Activated naive CD4-positive, alpha-beta T cell treated with anti-CD3 and anti-CD28 coated beads, Interleukin-2, amount 50 U/mL, for 24 hours (primary cell): Measurements from ENCODE around the gene SCUBE3.

ENCODE experiments used
- H3K27ac Mint-ChIP-seq: one replicate; pipeline ENCODE4 v1.8.0; 2021; ENCODE audit warnings: mild to moderate bottlenecking, mixed read lengths
- H3K27me3 Mint-ChIP-seq: one replicate; pipeline ENCODE4 v1.8.0; 2021; ENCODE audit warnings: mixed read lengths
- H3K36me3 Mint-ChIP-seq: one replicate; pipeline ENCODE4 v1.8.0; 2021; ENCODE audit warnings: mixed read lengths
- H3K4me1 Mint-ChIP-seq: one replicate; pipeline ENCODE4 v1.8.0; 2021; ENCODE audit warnings: mixed read lengths
- H3K4me3 Mint-ChIP-seq: one replicate; pipeline ENCODE4 v1.8.0; 2021; ENCODE audit warnings: mild to moderate bottlenecking, mixed read lengths
- H3K9me3 Mint-ChIP-seq: one replicate; pipeline ENCODE4 v1.8.0; 2021; ENCODE audit warnings: mixed read lengths

The SCUBE3 gene

DNA sequence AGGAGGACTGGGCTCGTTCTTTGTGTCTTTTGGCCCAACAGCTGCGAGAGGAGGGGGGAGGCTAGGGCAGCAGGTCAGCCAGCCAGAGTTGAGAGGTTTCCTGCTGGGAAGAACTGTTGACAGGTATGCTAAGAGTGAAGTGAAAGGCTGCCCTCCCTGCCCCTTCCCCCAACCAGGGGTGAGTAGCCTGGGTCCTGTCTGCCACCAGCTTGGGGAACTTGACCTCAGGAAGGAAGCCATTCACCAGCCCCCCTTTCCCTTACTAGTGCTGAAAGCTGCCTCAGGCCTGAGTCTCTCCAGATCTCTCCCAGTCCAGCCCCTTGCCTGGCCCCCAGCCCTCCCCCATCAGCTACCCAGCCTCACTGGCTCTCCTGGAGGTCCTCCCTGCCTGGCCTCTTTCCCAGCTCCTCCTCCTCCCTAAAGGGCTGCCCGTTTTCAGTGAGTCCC, 25.1 kb downstream of the SCUBE3 start:
- Mint-ChIP-seq H3K4me1 (peaks cover 4% of the 10 kb centered on the region), H3K4me3 (no peak overlapping the region), H3K27ac (no peak overlapping the region), H3K9me3 (no peaks in the 10 kb centered on the region), H3K36me3 (no peaks in the 10 kb centered on the region), H3K27me3 (no peaks in the 10 kb centered on the region)

DNA sequence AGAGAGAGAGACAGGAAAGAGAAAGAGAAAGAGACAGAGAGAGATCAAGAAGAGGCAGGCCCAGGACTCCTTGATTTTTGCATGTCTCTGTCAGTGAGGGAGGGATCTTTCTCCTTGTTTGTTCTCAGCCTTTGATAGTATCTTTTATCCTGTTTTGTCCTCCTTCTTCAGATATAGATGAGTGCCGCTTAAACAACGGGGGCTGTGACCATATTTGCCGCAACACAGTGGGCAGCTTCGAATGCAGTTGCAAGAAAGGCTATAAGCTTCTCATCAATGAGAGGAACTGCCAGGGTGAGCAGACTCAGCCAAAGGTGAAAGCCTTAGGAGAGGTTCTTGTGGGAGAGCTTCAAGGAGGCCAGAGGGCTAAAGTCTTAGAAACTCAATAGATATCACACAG, 25.8 kb downstream of the SCUBE3 start:
- Mint-ChIP-seq H3K9me3 (no peaks in the 10 kb centered on the region), H3K27ac (no peak overlapping the region), H3K4me1 (peaks cover 4% of the 10 kb centered on the region), H3K27me3 (no peaks in the 10 kb centered on the region), H3K36me3 (peaks cover 2% of the 10 kb centered on the region), H3K4me3 (no peak overlapping the region)

DNA sequence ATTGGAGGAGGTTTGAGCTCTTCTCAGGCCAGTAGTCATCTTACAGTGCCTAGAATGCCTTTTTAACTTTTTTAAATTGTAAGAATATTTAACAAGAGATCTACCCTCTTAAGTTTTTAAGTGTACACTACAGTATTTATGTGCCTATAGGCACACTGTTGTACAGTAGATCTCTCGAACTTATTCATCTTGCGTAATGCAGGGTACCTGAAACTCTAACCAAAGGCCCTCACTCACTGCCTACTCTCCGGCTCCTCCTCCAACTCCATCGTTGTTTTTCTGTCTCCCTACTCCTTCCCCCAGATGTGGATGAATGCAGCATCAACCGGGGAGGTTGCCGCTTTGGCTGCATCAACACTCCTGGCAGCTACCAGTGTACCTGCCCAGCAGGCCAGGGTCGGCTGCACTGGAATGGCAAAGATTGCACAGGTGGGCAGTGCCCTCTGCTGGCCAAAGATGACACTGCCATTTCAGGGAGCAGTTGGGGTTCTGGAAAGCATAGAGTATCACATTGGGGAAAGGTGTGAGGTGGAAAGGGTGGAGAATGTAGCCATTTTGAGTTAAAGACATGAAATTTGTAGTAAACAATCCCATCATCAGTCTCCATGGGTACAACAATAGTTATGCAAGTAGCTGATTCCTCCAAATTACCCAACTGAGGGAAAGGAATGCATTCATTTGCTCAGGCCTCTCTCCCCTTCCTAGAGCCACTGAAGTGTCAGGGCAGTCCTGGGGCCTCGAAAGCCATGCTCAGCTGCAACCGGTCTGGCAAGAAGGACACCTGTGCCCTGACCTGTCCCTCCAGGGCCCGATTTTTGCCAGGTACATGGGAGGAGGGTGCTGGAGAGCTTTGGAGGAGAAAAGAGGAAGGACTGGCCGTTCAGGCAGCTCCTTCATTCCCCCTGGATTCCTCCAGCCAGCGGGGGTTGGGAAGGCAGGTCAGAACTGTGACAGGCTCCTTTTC, 27.4 kb downstream of the SCUBE3 start:
- no peaks in the 10 kb centered on the region for H3K27me3 Mint-ChIP-seq
- H3K27ac Mint-ChIP-seq, result no peak overlapping the region
- H3K4me3 Mint-ChIP-seq, result no peak overlapping the region
- peaks cover 4% of the 10 kb centered on the region for H3K4me1 Mint-ChIP-seq
- H3K9me3 Mint-ChIP-seq, result no peaks in the 10 kb centered on the region
- peaks cover 7% of the 10 kb centered on the region for H3K36me3 Mint-ChIP-seq

DNA sequence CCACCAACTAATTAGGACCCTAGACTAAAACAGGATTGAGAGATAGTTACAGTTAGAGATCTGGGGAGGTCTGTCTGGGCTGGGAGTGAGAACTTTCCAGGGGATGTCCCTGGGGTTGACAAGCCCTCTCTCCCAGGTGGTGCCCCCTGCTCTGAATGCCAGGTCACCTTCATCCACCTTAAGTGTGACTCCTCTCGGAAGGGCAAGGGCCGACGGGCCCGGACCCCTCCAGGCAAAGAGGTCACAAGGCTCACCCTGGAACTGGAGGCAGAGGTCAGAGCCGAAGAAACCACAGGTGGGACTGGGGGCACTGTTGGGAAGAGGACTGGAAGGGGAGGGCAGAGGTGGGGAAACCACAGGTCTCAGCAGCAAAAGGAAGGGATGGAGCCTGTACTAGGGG, 28.7 kb downstream of the SCUBE3 start:
- H3K4me3 Mint-ChIP-seq, result no peak overlapping the region
- H3K27ac Mint-ChIP-seq, result no peak overlapping the region
- H3K9me3 Mint-ChIP-seq, result no peaks in the 10 kb centered on the region
- H3K36me3 Mint-ChIP-seq, result peaks cover 7% of the 10 kb centered on the region
- no peaks in the 10 kb centered on the region for H3K27me3 Mint-ChIP-seq
- peaks cover 4% of the 10 kb centered on the region for H3K4me1 Mint-ChIP-seq

DNA sequence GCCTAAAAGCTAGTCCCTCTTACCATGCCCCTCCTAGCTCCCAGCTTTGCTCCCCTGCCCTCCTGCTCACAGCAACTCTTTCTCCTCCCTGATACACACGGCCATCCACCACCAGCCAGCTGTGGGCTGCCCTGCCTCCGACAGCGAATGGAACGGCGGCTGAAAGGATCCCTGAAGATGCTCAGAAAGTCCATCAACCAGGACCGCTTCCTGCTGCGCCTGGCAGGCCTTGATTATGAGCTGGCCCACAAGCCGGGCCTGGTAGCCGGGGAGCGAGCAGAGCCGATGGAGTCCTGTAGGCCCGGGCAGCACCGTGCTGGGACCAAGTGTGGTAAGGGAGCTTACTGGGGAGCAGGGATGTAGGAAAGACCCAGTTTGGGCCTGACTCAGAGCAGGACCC, 29.1 kb downstream of the SCUBE3 start:
- H3K4me1 Mint-ChIP-seq, result peaks cover 7% of the 10 kb centered on the region
- H3K27me3 Mint-ChIP-seq, result no peaks in the 10 kb centered on the region
- peaks cover 7% of the 10 kb centered on the region for H3K36me3 Mint-ChIP-seq
- H3K9me3 Mint-ChIP-seq, result no peaks in the 10 kb centered on the region
- H3K4me3 Mint-ChIP-seq, result no peak overlapping the region
- no peak overlapping the region for H3K27ac Mint-ChIP-seq

DNA sequence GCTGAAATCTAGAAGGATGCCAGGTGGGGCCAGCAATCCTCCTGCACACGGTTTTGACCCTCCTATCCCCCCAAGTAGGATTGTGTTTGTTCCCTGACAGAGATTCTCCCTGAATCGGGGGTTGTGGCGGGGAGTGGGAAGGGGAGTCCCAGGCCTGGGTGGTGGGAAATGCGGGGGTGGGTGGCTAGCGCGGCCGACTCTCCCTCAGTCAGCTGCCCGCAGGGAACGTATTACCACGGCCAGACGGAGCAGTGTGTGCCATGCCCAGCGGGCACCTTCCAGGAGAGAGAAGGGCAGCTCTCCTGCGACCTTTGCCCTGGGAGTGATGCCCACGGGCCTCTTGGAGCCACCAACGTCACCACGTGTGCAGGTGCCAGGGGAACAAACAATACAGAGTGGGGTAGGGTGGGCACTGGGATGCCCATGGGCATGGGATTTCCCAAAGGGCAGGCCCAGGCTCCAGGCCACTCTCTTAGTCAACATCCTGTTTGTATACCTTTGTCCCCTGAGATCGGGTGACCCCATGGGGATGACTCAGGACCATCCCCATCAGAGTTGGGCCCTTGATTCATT, 29.7 kb downstream of the SCUBE3 start:
- Mint-ChIP-seq H3K36me3 (peaks cover 7% of the 10 kb centered on the region), H3K4me1 (peaks cover 11% of the 10 kb centered on the region), H3K9me3 (no peaks in the 10 kb centered on the region), H3K27me3 (no peaks in the 10 kb centered on the region), H3K4me3 (no peak overlapping the region), H3K27ac (no peak overlapping the region)

DNA sequence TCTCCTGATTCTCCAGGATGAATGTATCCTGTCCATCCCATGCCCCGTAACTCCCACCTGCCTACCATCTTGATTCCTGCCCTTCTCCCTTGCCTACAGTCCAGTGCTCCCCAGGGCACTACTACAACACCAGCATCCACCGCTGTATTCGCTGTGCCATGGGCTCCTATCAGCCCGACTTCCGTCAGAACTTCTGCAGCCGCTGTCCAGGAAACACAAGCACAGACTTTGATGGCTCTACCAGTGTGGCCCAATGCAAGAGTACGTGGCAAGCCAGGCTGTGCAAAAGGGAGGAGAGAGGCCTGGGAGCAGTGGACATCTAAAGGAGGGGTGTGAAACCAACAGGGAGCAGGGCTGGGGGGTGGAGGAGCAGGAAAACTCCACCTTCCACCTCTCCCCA, 30.8 kb downstream of the SCUBE3 start:
- Mint-ChIP-seq H3K36me3 (peaks cover 7% of the 10 kb centered on the region), H3K4me3 (no peak overlapping the region), H3K27ac (no peak overlapping the region)

DNA sequence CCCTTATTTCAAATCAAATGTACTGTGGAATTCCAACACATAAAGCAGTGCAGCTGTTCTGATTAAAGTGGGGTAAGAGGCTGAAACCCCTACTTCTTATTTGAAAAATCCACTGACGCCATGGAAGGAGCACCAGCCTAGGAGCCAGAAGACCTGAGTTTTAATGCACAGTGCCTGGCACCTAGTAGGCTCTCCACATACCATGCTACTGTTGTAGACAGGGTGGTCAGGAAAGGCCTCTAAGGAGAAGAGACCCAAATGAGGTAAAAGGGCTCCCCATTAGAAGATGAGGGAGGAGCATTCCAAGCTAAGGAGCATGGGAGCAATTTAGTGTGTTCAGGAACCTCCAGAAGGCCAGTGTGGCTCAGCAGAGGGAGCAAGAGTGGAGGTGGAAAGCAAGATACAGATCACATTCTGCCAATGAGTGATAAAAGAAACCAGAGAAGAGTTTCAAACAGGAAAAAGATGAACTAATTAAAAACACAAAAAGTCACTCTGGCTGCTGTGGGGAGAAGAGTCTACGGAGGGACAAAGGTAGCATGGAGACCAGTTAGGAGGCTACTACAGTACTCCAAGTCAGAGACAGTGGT, 34.0 kb downstream of the SCUBE3 start:
- Mint-ChIP-seq H3K4me1 (peaks cover 12% of the 10 kb centered on the region), H3K4me3 (no peak overlapping the region), H3K27me3 (no peaks in the 10 kb centered on the region), H3K36me3 (peaks cover 7% of the 10 kb centered on the region), H3K27ac (peak overlapping the region; percentile 13), H3K9me3 (no peaks in the 10 kb centered on the region)

More for the DNA sequence above, 30.8 kb downstream of the SCUBE3 start:
- Mint-ChIP-seq H3K4me1 (peaks cover 16% of the 10 kb centered on the region), H3K9me3 (no peaks in the 10 kb centered on the region), H3K27me3 (no peaks in the 10 kb centered on the region)

DNA sequence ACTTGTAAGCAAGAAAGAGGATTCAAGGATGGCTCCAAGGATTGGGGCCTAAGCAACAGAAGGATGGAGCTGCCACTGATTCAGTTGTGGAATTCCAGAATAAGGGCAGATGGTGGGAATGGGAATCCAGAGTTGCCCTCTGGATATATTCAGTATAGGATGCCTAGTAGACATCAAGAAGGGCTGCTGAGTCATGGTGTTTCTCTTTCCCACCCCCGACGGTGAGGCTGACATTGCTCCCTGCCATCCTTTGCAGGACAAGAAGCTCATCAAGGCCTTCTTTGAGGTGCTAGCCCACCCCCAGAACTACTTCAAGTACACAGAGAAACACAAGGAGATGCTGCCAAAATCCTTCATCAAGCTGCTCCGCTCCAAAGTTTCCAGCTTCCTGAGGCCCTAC, 34.5 kb downstream of the SCUBE3 start:
- no peak overlapping the region for H3K27ac Mint-ChIP-seq
- peaks cover 12% of the 10 kb centered on the region for H3K4me1 Mint-ChIP-seq
- H3K36me3 Mint-ChIP-seq, result peaks cover 7% of the 10 kb centered on the region
- no peaks in the 10 kb centered on the region for H3K27me3 Mint-ChIP-seq
- H3K4me3 Mint-ChIP-seq, result no peak overlapping the region
- H3K9me3 Mint-ChIP-seq, result no peaks in the 10 kb centered on the region

DNA sequence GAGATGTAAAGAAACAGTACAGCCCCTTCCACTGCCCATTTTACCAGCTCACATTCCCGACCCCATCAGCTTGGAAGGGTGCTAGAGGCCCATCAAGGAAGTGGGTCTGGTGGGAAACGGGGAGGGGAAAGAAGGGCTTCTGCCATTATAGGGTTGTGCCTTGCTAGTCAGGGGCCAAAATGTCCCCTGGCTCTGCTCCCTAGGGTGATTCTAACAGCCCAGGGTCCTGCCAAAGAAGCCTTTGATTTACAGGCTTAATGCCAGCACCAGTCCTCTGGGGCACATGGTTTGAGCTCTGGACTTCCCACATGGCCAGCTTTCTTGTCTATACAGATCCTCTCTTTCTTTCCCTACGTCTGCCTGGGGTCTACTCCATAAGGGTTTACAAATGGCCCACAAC, 35.2 kb downstream of the SCUBE3 start:
- no peak overlapping the region for H3K4me3 Mint-ChIP-seq
- no peaks in the 10 kb centered on the region for H3K9me3 Mint-ChIP-seq
- H3K27ac Mint-ChIP-seq, result no peak overlapping the region
- peaks cover 12% of the 10 kb centered on the region for H3K4me1 Mint-ChIP-seq
- H3K27me3 Mint-ChIP-seq, result no peaks in the 10 kb centered on the region
- peaks cover 7% of the 10 kb centered on the region for H3K36me3 Mint-ChIP-seq

DNA sequence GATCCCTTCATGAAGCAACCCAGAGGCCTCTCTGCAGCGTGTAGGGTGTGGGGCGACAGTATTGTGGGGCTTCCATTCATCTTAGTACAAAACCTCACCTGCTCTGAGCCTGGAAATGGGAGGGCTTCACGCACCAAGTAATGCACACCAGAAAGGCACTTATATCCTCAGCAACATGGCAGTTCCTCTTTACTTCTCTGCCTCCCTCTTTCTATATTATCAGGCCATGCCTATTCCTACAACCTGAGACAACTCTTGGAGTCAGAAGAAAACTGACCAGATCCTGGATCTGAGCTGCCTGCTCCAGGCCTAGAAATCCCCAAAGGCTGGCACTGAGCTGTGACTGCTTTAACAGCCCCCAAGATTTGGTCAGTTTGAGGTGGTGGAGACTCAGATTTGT, 38.2 kb downstream of the SCUBE3 start:
- Mint-ChIP-seq H3K9me3 (no peaks in the 10 kb centered on the region), H3K27ac (no peak overlapping the region), H3K4me3 (no peak overlapping the region), H3K4me1 (peaks cover 12% of the 10 kb centered on the region), H3K27me3 (no peaks in the 10 kb centered on the region), H3K36me3 (no peaks in the 10 kb centered on the region)

DNA sequence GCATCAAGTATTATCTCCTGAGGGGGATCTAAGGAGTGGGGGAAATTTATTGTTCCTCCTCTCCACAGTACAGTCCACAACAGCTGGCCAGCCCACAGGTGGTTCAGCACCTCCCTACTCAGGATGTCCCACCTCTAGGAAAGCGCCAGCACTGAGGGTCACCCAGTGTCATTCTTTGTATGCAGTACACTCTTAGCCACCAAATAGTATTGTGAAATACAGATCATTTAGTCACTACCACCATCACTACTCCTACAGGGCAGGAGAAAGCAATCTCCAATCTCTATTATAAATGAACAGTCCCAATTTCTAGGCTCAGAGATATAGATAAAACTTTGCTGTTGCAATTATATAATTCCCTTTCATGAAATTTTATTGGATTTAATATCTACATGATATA, 39.5 kb downstream of the SCUBE3 start:
- Mint-ChIP-seq H3K4me1 (peaks cover 5% of the 10 kb centered on the region), H3K27me3 (no peaks in the 10 kb centered on the region), H3K4me3 (no peak overlapping the region), H3K36me3 (no peaks in the 10 kb centered on the region), H3K27ac (no peak overlapping the region), H3K9me3 (no peaks in the 10 kb centered on the region)

DNA sequence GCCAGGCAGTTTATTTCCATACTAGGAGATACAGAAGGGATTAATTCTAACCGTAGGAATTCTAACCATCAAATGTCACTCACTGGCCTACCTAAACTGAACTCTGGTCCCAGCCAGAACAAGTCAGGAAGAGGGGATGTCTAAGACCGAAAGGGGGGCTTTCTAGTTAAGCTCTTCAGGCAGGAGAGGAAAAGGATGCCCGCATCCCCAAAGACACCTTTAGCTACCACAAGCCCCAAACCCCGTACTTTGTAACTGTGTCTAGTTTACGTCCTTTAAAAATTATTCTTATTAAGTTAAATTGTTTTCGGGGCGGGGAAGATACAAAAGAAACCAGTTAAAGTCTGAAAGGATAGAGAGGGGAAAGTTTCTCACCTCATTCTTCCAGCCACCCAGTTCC, 44.6 kb downstream of the SCUBE3 start:
- Mint-ChIP-seq H3K27me3 (no peaks in the 10 kb centered on the region), H3K4me3 (peak overlapping the region; percentile 97), H3K27ac (peak overlapping the region; percentile 92), H3K36me3 (no peaks in the 10 kb centered on the region), H3K4me1 (peaks cover 36% of the 10 kb centered on the region), H3K9me3 (no peaks in the 10 kb centered on the region)

DNA sequence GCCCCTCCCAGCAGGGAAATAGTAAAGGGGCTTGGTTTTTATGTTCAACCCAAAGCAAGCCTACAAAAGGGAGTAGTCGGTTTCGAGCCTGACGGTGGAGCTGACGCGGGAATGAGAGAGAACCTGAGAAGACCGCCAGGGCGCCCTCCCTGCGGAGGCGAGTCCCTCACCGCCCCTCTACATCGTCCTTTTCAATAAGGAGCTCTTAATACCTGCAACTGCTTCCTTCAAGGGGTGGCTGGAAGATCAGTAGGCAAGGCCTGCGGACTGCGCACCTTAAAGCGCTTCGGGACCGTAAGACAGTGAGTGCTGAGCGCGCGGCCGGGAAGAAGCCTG, 45.1 kb downstream of the SCUBE3 start:
- H3K9me3 Mint-ChIP-seq, result no peaks in the 10 kb centered on the region
- H3K4me1 Mint-ChIP-seq, result peaks cover 41% of the 10 kb centered on the region
- peak overlapping the region; percentile 92 for H3K27ac Mint-ChIP-seq
- no peaks in the 10 kb centered on the region for H3K27me3 Mint-ChIP-seq
- no peaks in the 10 kb centered on the region for H3K36me3 Mint-ChIP-seq
- H3K4me3 Mint-ChIP-seq, result peak overlapping the region; percentile 97

DNA sequence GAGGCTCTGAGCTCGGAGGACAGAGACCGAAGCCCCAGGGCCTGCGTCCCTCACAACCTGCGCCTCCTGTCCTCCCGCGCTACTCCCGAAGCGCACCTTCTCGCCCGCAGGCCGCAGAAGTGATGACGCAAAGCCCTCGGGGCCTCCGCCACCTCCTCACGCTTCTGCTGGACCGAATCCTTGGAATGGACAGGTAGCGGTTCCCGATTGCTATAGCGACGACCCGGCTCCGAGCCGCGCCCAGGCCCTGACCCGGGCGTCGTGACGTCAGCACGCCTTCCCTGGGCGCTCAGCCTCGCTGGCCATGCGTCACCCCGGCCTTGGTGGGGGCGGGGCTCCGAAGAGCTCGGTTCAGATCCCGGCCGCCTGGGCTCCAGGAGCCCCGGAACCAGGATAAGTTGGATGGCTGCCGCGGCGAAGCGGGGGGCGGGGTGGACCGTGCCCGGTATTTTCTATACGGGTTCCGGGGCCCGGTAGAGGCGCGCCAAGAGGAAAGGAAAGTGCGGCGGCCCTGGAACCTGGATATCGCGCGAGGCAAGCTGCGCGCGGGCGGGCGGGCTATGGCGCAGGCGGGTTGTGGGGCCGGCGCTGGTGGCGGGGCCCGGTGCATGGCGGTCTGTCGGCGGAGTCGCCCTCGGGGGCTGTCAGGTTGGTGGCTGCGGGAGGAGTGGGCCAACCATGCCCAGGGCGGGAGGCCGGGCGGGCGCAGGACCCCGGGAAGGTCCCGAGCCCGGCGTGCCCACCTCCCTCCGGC, 45.6 kb downstream of the SCUBE3 start, which contains the start of gene ZNF76:
ZNF76 (plus strand) TSS at position 542 of the 754 bp plus-strand sequence. CDS start 21,417 bp downstream, outside the sequence.
- Mint-ChIP-seq H3K4me1 (peaks cover 47% of the 10 kb centered on the region), H3K9me3 (no peaks in the 10 kb centered on the region), H3K36me3 (no peaks in the 10 kb centered on the region), H3K4me3 (peak within 1 kb of the TSS; percentile 97), H3K27ac (peak within 1 kb of the TSS; percentile 96), H3K27me3 (no peaks in the 10 kb centered on the region)
